HG03108 (cell line): Measurements from ENCODE around the gene ABCA12.

Experiments used
- ATAC-seq: cut with Tn5 transposase; IDR thresholded peaks from one replicate; pipeline ENCODE4 v1.9.1; 2021; ENCODE audit warnings: moderate library complexity; ENCODE audit not compliant: unreplicated experiment

The ABCA12 gene

DNA sequence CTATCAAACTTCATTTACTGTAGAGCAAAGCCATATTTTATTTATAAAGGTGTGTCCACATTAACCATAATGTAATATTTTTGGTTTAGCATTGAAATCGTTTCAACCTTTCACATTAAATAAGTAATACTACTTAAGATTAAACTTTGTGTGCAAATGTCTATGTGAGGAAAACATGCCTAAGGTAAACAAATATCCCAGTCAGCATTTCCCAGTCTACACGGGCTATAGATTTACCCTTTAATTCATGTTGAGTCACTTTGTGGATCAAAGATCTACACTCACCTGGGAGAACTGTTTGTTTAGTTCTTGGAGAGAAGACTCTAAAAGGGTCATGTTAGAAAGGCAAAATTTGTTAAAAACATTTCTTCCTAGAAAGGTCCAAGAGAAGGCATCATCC is 89.1 kb downstream of the ABCA12 start:
- no peak for ATAC-seq

DNA sequence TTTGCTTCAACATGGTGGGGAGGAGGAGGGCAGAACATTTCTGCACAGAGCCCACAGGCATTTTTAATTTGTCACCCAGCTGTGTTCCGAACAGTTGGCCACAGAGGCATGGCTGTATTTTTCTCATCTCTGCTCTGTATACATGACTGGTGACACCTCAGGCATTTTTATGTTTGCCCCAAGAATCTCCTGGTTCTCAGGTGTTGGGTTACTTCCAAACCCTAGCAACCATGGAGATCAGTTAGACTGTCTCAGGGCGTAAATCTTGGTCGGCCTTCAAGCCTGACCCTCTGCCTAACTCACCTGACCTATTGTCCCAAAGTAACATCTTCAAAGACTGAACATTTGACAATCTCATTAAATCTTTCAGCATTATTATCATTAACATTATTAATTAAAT is 100.0 kb downstream of the ABCA12 start:
- ATAC-seq = no peak

DNA sequence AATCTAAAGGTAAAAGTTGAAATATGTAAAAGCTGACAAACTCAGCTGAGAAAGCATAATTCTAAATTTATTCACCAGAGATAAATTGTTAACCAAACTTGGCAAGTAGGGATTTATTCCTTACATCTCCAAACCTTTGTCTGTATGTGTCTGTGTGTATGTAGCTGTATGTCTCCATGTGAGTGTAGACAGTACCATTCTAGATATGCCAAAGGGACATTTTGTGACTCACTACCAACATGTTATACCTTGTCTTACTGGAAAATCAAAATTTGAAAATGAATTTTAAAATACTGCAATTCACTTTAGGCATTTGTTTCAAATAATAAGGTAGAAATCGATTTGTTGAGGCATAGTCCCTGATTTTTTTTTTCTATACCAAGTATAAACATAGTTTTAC is 102.1 kb downstream of the ABCA12 start:
- ATAC-seq = no peak

DNA sequence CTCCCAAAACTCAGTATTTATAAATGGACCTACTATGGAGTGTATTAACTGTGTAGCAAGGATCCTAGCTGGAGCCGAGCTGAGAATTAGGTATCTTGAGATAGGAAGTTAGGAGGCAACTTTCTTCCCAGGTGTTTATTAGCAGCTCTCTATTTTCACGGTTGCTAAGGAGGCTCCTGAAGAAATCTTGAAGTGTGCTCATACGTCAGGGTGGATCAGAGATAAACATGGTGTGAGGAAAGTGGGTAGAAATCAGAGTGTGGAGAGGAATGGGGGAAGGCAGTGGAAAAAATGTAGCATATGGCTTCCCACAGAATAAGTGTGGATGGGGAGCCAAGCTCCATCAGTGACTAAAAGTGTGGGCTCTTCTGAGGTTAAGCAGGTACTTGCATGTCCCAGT is 104.3 kb downstream of the ABCA12 start:
- no peak for ATAC-seq

DNA sequence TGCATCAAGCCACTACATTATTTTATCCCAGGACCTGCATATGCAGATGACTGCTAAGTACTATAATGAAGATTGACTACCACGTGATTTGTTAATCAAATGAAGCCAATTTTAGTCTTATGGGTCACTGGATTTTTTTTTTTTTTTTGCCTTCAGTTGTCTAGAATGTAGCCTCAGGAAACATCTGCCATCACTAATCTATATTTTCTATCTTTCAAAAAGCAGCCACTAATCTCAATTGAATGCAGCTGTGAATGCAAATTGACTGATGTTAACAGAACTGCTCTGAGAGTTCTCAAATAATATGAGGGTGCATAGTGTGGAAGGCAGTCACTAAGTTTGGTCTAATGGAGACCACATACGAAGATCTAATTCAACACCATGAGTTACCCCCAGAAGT is 106.3 kb downstream of the ABCA12 start:
- no peak for ATAC-seq

DNA sequence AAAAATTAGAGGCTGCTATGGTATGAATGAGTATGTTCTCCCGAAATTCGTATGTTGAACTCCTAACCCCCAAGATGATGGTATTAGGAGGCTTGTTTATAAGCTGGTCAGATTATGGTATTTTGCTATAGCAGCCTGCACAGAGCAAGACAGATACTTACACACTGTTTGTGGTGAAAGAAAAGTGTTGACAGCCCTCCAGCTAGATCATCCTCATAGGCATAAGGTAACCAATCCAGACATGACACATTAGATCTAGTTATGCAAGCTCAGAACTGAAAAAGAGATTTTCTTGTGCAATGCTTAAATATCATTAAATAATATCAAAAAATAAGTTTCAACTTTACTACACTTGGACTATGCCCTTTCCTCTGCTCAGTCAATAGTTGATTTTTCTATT is 107.1 kb downstream of the ABCA12 start:
- no peak for ATAC-seq

DNA sequence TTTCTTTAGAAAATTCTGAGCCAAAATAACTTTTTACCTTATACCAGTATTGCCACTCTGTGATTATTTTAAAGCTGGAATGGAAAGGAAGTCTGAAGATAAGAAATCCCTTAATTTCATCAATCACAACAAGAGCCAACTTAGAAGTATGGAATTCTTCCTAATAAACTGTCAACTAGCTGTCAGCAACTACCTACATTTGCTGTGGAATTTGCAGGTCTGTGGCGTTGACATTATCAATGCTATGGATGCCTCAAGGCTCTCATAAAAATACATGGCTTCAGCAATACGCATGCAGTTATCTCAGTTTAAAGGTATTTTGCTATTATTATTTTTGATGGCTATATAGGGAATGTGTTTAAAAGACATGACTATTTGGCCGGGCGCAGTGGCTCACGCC is 108.5 kb downstream of the ABCA12 start:
- ATAC-seq = no peak

DNA sequence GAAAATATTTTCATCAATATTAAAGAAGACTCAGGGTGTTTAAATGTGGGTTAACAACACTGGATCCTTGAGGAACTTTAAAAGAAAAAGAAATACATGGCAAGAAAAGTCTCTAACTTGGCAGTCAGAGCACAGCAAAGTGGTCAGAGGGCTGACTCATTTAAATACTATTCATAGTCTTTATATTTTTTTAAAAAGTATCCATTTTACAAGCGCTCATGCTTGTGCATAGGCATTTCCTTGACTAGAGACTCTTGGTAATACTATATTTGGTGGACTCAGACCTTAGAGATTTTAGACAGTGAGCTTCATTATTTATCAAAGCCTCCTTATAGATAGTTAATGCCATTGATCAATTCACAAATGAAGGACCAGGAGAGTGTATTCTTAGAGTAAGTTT is 110.2 kb downstream of the ABCA12 start:
- ATAC-seq = no peak

DNA sequence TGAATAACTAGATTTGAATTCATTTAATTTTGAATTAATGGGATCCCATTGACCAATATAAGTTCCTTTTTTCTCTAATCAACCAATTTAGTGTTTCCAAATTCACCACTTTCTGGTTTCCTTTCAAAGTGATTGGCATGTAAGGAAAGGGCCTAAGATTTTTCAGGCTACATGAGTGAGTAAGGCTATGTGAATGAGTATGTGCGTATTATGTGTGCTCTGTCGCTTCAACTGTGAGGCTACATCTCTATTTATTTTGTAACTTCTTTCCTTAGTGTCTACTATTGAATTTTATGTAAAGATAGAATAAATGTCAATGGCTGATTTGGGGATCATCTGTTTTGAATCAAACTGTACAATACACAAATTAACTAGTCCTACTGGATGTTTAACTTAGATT is 110.6 kb downstream of the ABCA12 start:
- ATAC-seq = no peak

DNA sequence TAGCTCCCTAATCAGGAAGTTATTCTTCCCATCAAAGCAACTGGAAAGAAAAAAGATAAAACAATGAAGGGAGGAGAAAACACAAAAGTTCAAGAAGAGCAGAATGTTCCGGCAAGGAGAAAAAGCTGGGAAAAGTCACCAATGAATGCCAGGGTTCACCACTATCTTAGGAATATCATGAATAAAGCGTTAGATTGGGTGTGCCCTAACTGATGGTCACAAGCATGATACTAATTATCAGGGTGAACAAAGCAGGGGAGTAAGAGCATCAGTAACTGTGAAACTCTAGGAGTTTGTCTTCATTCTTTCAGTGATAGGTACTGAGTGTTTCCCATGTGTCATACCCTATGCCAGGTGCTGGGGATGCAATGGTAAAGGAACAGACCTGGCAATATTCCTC is 115.5 kb downstream of the ABCA12 start:
- ATAC-seq = no peak

DNA sequence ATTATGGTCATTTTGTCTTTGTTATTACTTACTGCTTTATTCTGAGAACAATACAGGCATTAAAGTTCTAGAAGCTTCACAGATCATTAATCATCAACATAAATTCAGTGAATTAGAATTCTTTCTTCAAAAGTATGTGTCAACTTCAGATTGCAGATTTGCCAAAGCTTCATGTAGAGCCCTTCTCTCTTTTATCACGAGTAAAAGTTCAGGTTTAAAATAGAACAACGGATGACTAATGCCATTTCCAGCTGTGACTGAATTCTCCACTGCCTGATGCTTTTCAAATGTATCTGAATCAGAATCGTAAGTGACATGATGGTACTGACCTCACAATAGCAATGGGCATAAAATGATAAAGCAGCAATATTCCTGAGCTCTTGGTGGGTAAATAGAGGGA is 116.0 kb downstream of the ABCA12 start:
- no peak for ATAC-seq

DNA sequence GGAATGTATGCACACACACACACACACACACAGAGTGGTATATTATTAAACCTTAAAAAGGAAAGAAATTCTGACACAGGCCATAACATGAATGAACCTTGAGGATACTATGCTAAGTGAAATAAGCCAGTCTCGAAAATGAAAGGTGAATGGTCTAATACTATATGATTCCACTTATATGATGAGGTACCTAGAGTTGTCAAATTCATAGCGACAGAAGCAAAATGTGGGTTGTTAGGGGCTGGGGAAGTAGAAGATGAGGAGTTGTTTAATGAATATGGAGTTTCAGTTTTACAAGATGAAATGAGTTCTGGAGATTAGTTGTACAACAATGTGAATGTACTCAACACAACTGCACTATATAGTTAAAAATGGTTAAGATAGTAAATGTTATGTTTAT is 118.1 kb downstream of the ABCA12 start:
- no peak for ATAC-seq

DNA sequence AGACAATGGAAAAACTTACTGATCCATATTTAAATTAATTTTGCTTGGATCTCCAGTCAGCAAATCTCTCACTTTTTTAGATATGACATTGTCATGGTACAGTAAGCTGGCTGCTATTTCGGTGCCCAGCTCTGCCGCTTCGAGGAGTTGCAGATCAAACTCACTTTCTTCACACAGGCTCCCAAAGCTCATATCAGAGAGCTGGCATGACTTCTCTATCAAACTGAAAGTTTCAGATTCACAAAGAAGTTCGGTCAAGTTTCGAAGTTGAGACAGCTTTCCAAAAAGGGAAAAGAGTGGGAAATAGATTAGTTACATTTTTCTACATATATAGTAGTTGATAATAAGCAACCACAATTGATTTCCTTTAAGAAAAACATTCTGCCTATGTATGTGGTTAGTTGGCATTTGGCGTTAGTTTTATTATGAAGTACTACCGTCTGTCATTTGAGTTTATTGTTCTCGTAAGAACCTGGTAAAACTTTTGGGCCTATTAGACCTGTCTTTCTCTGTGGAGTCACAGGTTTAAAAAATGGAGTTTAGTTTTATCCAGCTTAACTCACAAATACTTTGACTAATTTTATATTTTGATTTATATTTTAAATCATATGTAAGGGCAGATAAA is 118.8 kb downstream of the ABCA12 start:
- no peak for ATAC-seq

DNA sequence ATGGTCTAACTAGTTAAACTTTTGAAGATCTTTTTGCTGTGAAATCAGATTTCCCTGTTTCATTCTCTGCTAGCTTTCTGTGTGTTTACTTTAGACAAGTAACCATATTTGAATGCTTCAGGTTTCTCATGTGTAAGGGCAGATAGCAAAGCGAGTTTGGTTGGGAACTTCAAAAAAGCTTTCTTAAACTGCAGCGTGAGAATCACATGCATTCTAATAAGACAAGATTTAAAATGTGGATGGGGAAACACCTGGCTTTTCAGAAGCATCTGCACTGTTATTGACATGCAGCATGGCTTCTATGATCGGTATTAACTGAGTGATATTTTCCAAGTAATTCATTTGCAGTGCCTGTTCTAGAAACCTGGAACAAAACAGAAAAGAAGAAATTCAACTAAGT is 119.3 kb downstream of the ABCA12 start:
- no peak for ATAC-seq

DNA sequence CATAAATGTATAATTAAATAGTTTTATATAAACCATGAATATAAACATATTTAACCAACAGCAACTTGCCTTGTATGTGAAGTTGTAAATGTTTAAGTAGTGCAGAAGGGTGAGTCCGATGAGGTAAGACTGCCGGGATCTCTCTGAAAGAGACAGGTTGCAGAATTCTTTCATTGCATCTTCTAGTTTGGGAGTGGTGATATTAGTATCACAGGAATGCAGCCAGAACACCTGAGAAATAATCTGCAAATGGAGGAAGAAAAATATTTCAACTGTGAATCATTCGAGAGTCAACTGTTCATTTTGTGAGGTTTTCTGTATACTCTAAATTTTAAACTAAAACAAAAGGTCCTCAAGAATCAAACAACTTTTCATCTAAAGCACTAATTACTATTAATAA is 123.0 kb downstream of the ABCA12 start:
- no peak for ATAC-seq

DNA sequence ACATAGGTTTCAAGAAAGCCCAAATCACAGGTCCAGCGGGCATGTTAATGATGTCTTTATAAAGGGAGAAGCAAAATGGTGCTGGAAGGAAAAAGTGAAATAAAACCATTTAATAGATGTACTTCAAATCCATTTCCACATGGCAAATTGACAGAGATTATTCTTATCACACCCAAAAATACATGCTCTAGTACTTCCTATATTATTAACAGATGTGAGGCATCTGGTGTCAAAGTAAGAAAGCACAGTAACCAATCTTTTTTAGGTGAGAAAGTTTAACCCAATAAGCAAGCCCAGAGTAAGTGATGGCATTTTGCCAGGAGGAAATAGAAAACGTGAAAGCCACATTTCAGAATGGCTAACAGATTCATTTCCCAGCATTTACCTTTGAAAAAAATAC is 128.0 kb downstream of the ABCA12 start:
- no peak for ATAC-seq

DNA sequence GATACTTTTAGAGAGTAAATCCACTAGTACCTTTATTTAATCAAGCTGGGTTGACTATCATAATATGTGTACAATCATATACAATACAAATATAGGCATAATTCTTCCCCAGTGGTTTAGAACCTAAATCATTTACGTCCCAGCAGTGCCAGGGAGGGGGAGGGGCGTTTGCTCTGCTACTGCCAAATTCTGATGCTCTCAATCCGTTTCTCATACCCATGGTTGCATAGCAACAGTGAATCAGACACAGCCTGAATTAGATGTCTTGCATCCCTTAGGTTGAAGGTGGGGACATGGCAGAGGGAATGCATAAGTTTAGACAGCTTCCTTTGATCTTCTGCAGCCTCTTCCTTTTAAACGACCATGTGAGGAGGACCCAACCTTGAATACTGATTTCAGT is 135.4 kb downstream of the ABCA12 start:
- ATAC-seq = no peak

DNA sequence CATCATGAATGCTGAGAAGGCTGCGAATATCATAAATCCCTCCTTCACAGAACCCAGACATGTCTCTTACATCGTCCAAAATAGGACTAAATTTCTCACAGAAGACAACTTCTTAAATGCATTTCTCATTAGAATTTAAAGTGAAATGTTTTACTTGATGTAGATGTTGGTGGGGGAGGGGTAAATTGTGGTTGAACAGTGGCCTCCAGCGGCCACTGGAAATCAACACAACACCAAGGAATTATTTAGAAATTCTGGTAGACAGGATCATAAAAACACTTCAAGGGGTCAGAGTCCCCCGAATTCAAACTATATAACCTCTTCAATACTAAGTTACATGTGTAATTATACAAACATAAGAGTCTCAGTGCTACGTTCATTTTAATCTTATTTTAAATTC is 135.9 kb downstream of the ABCA12 start:
- no peak for ATAC-seq

DNA sequence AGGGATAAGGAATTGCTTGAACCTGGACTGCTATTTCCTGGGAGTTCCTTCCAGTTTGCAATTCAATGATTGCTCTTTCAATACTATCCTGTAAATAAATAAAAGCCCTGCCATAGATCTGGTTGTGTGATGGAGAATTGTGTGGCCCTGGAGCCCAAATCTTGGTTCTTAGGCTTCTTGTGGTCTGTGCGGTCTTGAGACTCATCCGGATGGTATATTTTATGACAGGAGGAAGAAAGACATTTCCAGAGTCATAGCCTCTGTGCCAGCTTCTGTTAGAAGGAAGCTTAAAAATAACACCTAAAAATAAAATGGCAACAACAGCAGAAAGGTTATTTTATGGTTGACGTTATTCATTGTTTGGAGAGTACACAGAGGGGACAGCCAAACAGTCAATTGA is 137.7 kb downstream of the ABCA12 start:
- no peak for ATAC-seq

DNA sequence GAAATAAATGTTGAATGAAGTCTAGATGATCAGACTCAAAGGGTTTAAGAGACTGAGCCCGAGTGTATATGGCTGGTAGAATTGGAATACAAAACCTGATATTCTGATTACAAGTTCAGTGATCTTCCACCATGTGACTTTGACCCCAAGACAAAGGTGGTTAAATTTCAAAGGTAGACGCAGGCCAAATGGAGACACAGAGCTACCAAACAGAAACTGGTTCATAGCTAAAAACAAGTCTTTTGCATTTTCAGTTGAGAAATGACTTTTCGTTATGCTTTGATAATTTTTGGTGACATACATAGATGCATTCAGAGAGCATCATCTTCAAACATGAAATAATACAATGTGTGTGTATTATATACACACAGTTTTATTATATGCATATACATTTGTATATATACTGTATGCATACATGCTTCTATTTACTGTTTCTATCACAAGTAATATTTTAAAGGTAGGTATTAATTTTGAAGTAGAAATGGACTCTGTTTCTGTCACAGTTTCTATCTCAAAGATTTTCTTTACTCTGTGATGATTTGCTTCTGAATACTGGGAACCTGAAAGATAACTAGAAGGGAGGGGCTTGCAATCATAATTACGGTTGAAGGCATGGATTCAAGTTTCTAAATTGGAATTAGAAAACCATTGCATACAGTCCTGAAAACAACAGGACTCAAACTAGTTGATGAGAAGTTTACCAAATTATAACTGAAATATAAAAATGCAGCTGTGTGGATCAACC is 142.3 kb downstream of the ABCA12 start:
- peak; percentile 97 for ATAC-seq

DNA sequence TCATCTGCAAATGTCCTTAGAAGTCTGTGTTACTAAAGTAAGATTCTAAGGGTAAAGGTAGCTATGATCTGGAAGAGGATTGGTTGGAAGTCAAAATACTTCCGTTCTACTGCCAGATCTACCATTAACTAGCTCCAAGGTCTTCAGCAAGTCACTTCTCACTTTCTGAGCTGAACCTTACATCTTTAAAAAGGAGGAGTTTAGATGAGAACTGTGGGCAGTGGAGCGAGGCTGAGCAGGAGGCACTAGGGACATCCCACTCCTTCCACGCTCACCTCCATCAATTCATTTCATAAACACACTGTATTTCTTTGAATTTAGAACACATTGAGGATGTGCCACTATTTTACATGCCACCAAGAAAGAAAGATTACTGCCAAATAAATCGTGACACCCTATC is 143.0 kb downstream of the ABCA12 start:
- no peak for ATAC-seq

DNA sequence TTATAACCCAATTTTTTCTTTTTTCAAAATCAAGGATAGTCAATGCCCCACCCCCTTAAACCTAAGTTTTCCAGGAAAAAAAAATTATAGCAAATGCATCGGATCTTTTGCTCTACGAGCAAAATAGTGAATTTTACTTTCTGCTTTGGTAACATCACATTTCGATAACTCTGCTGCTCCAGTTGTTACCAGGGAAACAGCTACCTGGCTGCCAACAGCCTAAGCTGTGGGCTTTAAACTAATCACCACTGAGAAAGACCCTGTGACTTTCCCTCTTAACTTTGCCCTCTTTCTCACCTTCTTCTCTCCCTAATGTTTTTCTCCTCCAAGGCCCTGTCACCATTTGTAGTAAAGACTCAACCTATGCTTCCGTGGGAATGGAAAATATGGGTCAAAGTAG is 145.5 kb downstream of the ABCA12 start:
- ATAC-seq = no peak

DNA sequence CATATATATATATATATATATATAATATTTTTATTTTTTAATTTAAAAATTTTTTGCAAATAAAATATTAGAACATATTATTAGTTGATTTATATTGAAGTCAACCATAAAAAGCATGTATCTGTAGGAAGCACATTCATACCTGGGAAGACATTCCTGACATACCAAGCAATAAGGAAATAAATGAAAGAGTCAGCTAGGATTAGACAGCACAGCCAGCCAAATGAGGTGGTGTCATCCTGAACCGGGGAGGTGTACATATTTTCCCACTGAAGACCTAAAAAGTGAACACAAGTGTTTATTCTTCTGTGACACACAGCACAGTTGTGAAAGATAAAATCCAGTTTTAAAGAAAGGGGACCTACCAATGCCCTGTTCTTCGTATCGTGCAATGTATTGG is 149.2 kb downstream of the ABCA12 start:
- no peak for ATAC-seq
